Measurements from ENCODE around the gene U2AF2. TPM values are rescaled to one million over a fixed set of nuclear protein-coding genes. Genes with fewer than 3 reads are reported as not detected.

Gene U2AF2
- total and polyA plus RNA-seq, 9 of the 15 experiments (the other 6 are each of a cell fraction or from before 2014, with no cell fraction given): 3.0 to 331 (median 157) TPM

DNA sequence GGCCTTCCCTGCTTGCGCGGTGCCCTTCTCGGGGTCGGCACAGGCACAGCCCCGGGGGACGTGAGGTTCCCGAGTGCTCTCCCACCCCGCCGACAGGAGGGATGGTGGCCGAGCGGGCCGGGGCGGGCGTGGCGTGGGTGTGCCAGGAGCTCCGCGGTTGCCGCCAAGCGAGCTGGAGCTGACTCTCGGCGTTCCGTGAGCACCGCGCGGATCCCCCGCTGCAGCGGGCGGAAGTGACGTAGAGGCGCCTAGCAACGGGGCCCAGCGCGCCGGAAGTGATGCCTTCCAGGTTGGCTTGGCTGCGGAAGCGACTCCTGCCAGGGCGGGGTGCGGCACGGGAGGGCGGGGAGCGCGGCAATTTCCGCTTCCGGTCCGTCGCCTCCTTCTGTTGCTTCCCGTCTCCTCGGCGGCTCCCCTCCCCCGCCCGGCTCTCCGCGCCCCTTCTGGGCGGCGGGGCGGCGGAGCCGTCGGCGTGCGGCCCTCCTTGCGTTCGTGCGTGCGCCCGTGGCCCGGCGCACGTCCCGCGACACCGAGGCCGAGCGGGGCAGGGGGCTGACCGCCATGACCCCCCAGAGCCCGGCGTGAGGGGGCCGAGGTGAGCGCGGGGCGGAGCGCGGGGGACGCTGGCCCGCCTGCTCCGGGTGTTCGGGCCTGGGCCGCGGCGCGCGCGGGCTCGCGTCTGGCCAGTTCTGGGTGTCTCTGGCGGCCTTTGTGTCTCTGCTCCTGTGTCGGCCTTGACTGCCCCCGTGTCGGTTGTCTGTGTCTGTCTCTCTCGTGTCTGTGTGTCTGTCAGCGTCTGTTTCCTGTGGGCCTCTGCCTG lies 20.2 kb downstream of the U2AF2 start, which contains the start of gene EPN1 (continued):
- TF ChIP-seq, protein P1, sequence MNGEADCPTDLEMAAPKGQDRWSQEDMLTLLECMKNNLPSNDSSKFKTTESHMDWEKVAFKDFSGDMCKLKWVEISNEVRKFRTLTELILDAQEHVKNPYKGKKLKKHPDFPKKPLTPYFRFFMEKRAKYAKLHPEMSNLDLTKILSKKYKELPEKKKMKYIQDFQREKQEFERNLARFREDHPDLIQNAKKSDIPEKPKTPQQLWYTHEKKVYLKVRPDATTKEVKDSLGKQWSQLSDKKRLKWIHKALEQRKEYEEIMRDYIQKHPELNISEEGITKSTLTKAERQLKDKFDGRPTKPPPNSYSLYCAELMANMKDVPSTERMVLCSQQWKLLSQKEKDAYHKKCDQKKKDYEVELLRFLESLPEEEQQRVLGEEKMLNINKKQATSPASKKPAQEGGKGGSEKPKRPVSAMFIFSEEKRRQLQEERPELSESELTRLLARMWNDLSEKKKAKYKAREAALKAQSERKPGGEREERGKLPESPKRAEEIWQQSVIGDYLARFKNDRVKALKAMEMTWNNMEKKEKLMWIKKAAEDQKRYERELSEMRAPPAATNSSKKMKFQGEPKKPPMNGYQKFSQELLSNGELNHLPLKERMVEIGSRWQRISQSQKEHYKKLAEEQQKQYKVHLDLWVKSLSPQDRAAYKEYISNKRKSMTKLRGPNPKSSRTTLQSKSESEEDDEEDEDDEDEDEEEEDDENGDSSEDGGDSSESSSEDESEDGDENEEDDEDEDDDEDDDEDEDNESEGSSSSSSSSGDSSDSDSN (IDR thresholded peaks at IDR 0.05; ENCODE audit: borderline replicate concordance in 1 of 2, low read depth in 2 of 2, low read length in 2 of 2): peak; percentile 45 to 93; a peak in 2 of 4 replicates
- TF ChIP-seq SPI1 (IDR thresholded peaks at IDR 0.05; ENCODE audit: borderline replicate concordance, low read depth, low read length) (peak; percentile 59; the same call in 1 of the 2 replicates), ELF2 (CRISPR knock-in tag; IDR thresholded peaks at IDR 0.05) (0 out of 2 replicates have a peak, but pooled peaks have one; percentile 77), LCOR (CRISPR knock-in tag; IDR thresholded peaks at IDR 0.05) (0 out of 2 replicates have a peak, but pooled peaks have one; percentile 48), NFXL1 (CRISPR knock-in tag; IDR thresholded peaks at IDR 0.05) (no peak), RB1 (IDR thresholded peaks at IDR 0.05; ENCODE audit: low read depth) (peak; percentile 90), NRF1 (conservative IDR thresholded peaks at IDR 0.05 in 1 of 2, IDR thresholded peaks at IDR 0.05 in 1 of 2) (peak; percentile 44 to 62; a peak in 3 of 4 replicates), KLF1 (tag; IDR thresholded peaks at IDR 0.05) (peak; percentile 94), MEIS2 (IDR thresholded peaks at IDR 0.05; ENCODE audit: partially characterized antibody) (no peak), ZNF24 (IDR thresholded peaks at IDR 0.05) (peak; percentile 29; the same call in 1 of the 2 replicates), ZFP1 (CRISPR knock-in tag; IDR thresholded peaks at IDR 0.05) (0 out of 2 replicates have a peak, but pooled peaks have one; percentile 9), BMI1 (IDR thresholded peaks at IDR 0.05; ENCODE audit: low read length) (peak; percentile 57; the same call in 1 of the 2 replicates), SRF (CRISPR knock-in tag; IDR thresholded peaks at IDR 0.05) (peak in 1 of 2 experiments; percentile 71; a peak in 2 of 4 replicates), SAP30 (IDR thresholded peaks at IDR 0.05; ENCODE audit: borderline replicate concordance, insufficient read depth, low read depth, low read length, poor library complexity, severe bottlenecking) (peak; percentile 23), DPF2 (IDR thresholded peaks at IDR 0.05) (no peak), ZNF75A (CRISPR knock-in tag; IDR thresholded peaks at IDR 0.05) (no peak), BRCA1 (IDR thresholded peaks at IDR 0.05) (no peak), BRCA1 (CRISPR knock-in tag; IDR thresholded peaks at IDR 0.05) (no peak), RBBP5 (IDR thresholded peaks at IDR 0.05; ENCODE audit: borderline replicate concordance, insufficient read depth, low read length, poor library complexity, severe bottlenecking) (peak; percentile 91), ZBTB7A (IDR thresholded peaks at IDR 0.05; ENCODE audit: borderline replicate concordance, control insufficient read depth, low read depth, low read length) (no peak; the same call in 1 of the 2 replicates)
- TF ChIP-seq, protein P2, sequence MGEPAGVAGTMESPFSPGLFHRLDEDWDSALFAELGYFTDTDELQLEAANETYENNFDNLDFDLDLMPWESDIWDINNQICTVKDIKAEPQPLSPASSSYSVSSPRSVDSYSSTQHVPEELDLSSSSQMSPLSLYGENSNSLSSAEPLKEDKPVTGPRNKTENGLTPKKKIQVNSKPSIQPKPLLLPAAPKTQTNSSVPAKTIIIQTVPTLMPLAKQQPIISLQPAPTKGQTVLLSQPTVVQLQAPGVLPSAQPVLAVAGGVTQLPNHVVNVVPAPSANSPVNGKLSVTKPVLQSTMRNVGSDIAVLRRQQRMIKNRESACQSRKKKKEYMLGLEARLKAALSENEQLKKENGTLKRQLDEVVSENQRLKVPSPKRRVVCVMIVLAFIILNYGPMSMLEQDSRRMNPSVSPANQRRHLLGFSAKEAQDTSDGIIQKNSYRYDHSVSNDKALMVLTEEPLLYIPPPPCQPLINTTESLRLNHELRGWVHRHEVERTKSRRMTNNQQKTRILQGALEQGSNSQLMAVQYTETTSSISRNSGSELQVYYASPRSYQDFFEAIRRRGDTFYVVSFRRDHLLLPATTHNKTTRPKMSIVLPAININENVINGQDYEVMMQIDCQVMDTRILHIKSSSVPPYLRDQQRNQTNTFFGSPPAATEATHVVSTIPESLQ (CRISPR knock-in tag; IDR thresholded peaks at IDR 0.05): peak; percentile 53; the same call in 1 of the 2 replicates
- TF ChIP-seq, protein P3, sequence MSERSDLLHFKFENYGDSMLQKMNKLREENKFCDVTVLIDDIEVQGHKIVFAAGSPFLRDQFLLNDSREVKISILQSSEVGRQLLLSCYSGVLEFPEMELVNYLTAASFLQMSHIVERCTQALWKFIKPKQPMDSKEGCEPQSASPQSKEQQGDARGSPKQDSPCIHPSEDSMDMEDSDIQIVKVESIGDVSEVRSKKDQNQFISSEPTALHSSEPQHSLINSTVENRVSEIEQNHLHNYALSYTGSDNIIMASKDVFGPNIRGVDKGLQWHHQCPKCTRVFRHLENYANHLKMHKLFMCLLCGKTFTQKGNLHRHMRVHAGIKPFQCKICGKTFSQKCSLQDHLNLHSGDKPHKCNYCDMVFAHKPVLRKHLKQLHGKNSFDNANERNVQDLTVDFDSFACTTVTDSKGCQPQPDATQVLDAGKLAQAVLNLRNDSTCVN (CRISPR knock-in tag; IDR thresholded peaks at IDR 0.05): no peak
- TF ChIP-seq, protein P4, sequence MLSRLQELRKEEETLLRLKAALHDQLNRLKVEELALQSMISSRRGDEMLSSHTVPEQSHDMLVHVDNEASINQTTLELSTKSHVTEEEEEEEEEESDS (CRISPR knock-in tag; IDR thresholded peaks at IDR 0.05): no peak

Measured in K562 (cell line).